NCI-H2227 (cell line): Measurements from ENCODE around the gene RAD9A.
A peak's percentile ranks its signal among the peaks of the same experiment; 100 is the strongest.

Experiments
- DNase-seq: peaks from one replicate; lab custom pipeline; 2025; ENCODE audit not compliant: unreplicated experiment; lab: John Stamatoyannopoulos, UW

RAD9A gene

GRCh38 chr11:67391304-67392182 is at the start of gene RAD9A:
Gene RAD9A, plus strand, starts transcription at chr11:67391986. Its CDS starts 59 bp downstream, at chr11:67392045.
- peak; percentile 98 for DNase-seq

- DNase-seq, result no peak
These were observed 47.5 kb upstream of the RAD9A start for GRCh38 chr11:67344264-67344663.

GRCh38 chr11:67345247-67345919 is 46.4 kb upstream of the RAD9A start:
- DNase-seq, result no peak

GRCh38 chr11:67345920-67346819 is 45.6 kb upstream of the RAD9A start:
- DNase-seq, result peak; percentile 35

- no peak for DNase-seq
These were observed 43.6 kb upstream of the RAD9A start for GRCh38 chr11:67347964-67348749.

- no peak for DNase-seq
These were observed 42.8 kb upstream of the RAD9A start for GRCh38 chr11:67349036-67349435.

GRCh38 chr11:67349457-67349856 is 42.3 kb upstream of the RAD9A start:
- DNase-seq, result no peak

- no peak for DNase-seq
These were observed 41.8 kb upstream of the RAD9A start for GRCh38 chr11:67349928-67350465.

GRCh38 chr11:67351275-67352005 is 40.3 kb upstream of the RAD9A start:
- DNase-seq, result peak; percentile 78

GRCh38 chr11:67352546-67353316 is 39.1 kb upstream of the RAD9A start:
- DNase-seq, result peak; percentile 58

- DNase-seq, result peak; percentile 94
These were observed 38.3 kb upstream of the RAD9A start, which contains the start of gene POLD4 for GRCh38 chr11:67353317-67354074. Gene POLD4, minus strand, starts transcription at chr11:67353546. Its CDS starts 147 bp downstream, at chr11:67353399.

GRCh38 chr11:67354075-67355022 is 37.4 kb upstream of the RAD9A start:
- no peak for DNase-seq

- DNase-seq, result no peak
These were observed 36.6 kb upstream of the RAD9A start for GRCh38 chr11:67355023-67355793.

GRCh38 chr11:67355794-67356386 is 35.9 kb upstream of the RAD9A start:
- no peak for DNase-seq

- no peak for DNase-seq
These were observed 35.4 kb upstream of the RAD9A start for GRCh38 chr11:67356387-67356863.
